Fibroblast of lung (primary cell): ENCODE data around the gene WIZ. TPM values are rescaled to one million over a fixed set of nuclear protein-coding genes. Genes with fewer than 3 reads are reported as not detected.

Source experiments
- DNase-seq, 2 donors: peaks; one replicate each; pipeline versions ENCODE4 v3.0.0 to v3.0.0-alpha.2; 2010; ENCODE audit warnings: low read depth in 2 of 2
- H2AFZ ChIP-seq: 2 replicates; pipeline ENCODE4 v1.5.1; 2012; ENCODE audit warnings: low read length, control low read depth, inconsistent platforms
- H3K27ac ChIP-seq: 2 replicates; pipeline ENCODE4 v1.5.1; 2011; ENCODE audit warnings: low read length, control low read depth; ENCODE audit not compliant: insufficient read depth
- H3K27me3 ChIP-seq: 2 replicates; pipeline ENCODE4 v1.5.1; 2011; ENCODE audit warnings: mild to moderate bottlenecking, low read length; ENCODE audit not compliant: control insufficient read depth, insufficient read depth
- H3K36me3 ChIP-seq: 2 replicates; pipeline ENCODE4 v1.5.1; 2011; ENCODE audit warnings: low read length; ENCODE audit not compliant: control insufficient read depth, insufficient read depth
- H3K4me1 ChIP-seq: 2 replicates; pipeline ENCODE4 v1.5.1; 2011; ENCODE audit warnings: low read length; ENCODE audit not compliant: control insufficient read depth, insufficient read depth; ENCODE audit errors: extremely low read depth
- H3K4me2 ChIP-seq: 2 replicates; pipeline ENCODE4 v1.5.1; 2011; ENCODE audit warnings: low read length, control low read depth; ENCODE audit not compliant: insufficient read depth; ENCODE audit errors: extremely low read depth
- H3K4me3 ChIP-seq, 4 experiments: fragments of 200-600 bp in 1 of 4; sonication (generic) in 1 of 4; replicated peaks in 1 of 4; 2 replicates each; pipeline ENCODE4 v1.5.1; 2011 to 2016; ENCODE audit warnings: low read length in 4 of 4, low read depth in 3 of 4, mild to moderate bottlenecking in 3 of 4, control low read depth in 2 of 4, inconsistent platforms in 1 of 4, mixed read lengths in 1 of 4; ENCODE audit not compliant: insufficient read depth in 1 of 4; ENCODE audit errors: control extremely low read depth in 1 of 4
- H3K79me2 ChIP-seq: 2 replicates; pipeline ENCODE4 v1.5.1; 2012; ENCODE audit warnings: mild to moderate bottlenecking, low read length, inconsistent platforms; ENCODE audit not compliant: control insufficient read depth, insufficient read depth
- H3K9ac ChIP-seq: 2 replicates; pipeline ENCODE4 v1.5.1; 2011; ENCODE audit warnings: mild to moderate bottlenecking, low read length, control low read depth; ENCODE audit not compliant: insufficient read depth
- H3K9me3 ChIP-seq: 2 replicates; pipeline ENCODE4 v1.5.1; 2012; ENCODE audit warnings: low read depth, low read length; ENCODE audit not compliant: control insufficient read depth, insufficient read depth
- H4K20me1 ChIP-seq: 2 replicates; pipeline ENCODE4 v1.5.1; 2011; ENCODE audit warnings: low read length; ENCODE audit not compliant: control insufficient read depth, insufficient read depth; ENCODE audit errors: extremely low read depth
- EZH2 ChIP-seq: IDR thresholded peaks from 2 replicates; pipeline ENCODE4 v1.5.1; 2012; ENCODE audit warnings: low read length, control low read depth, mild to moderate bottlenecking; ENCODE audit errors: missing control alignments
- polyA plus RNA-seq, 2 donors: library from polyadenylated mRNA; depleted of rRNA in 1 of 2; stranded (reverse) in 1 of 2; unstranded in 1 of 2; fragments of >200 nt; gene quantifications; 2 replicates each; pipeline ENCODE4 v1.2.1, GENCODE V29; 2011 to 2012; ENCODE audit warnings: missing spikeins in 1 of 2
- total RNA-seq: library from RNA; depleted of rRNA; stranded (reverse); fragments of >200 nt; gene quantifications from 2 replicates; pipeline ENCODE4 v1.2.1, GENCODE V29; 2014
- TF ChIP-seq, protein P1 (sequence below), 2 donors: IDR thresholded peaks in 1 of 2; conservative IDR thresholded peaks in 1 of 2; 1 replicate in 1 of 2; 2 replicates in 1 of 2; pipeline ENCODE4 v1.5.1; 2011 to 2012; ENCODE audit warnings: low read length in 2 of 2, control low read depth in 1 of 2, inconsistent platforms in 1 of 2, low read depth in 1 of 2, mild to moderate bottlenecking in 1 of 2

WIZ gene
- total and polyA plus RNA-seq, 2 donors (not counting 1 experiment from before 2014, with no cell fraction given) = 7.5 to 9.7 TPM

DNA sequence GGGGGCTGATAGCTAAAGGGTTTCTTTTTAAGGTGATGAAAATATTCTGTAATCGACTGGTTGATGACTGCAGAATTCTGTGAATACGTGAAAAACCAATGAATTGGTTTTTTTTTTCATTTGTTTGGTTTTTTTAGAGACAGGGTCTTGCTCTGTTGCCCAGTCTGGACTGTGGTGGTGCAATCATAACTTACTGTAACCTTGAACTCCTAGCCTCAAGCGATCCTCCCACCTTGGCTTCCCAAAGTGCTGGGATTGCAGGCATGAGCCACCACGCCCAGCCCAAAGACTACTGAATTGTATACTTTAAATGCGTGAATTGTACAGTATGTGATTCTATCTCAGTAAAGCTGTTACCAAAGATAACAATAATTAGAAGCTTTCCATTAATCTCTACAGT is 55.3 kb downstream of the WIZ start:
- Histone ChIP-seq H3K4me1 (no peaks in the 10 kb centered on the region), H2AFZ (no peak overlapping the region), H3K27ac (no peak overlapping the region), H3K9ac (no peak overlapping the region), H3K27me3 (no peaks in the 10 kb centered on the region), H3K4me2 (no peak overlapping the region), H3K9me3 (no peaks in the 10 kb centered on the region), H3K36me3 (peaks cover 32% of the 10 kb centered on the region), H3K79me2 (peaks cover 10% of the 10 kb centered on the region), H4K20me1 (no peaks in the 10 kb centered on the region), H3K4me3 (no peak overlapping the region)
- TF ChIP-seq, protein P1, sequence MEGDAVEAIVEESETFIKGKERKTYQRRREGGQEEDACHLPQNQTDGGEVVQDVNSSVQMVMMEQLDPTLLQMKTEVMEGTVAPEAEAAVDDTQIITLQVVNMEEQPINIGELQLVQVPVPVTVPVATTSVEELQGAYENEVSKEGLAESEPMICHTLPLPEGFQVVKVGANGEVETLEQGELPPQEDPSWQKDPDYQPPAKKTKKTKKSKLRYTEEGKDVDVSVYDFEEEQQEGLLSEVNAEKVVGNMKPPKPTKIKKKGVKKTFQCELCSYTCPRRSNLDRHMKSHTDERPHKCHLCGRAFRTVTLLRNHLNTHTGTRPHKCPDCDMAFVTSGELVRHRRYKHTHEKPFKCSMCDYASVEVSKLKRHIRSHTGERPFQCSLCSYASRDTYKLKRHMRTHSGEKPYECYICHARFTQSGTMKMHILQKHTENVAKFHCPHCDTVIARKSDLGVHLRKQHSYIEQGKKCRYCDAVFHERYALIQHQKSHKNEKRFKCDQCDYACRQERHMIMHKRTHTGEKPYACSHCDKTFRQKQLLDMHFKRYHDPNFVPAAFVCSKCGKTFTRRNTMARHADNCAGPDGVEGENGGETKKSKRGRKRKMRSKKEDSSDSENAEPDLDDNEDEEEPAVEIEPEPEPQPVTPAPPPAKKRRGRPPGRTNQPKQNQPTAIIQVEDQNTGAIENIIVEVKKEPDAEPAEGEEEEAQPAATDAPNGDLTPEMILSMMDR (conservative IDR thresholded peaks at IDR 0.05 in 1 of 2, IDR thresholded peaks at IDR 0.05 in 1 of 2; ENCODE audit: low read depth in 1 of 2, low read length in 2 of 2) = no peak
- TF ChIP-seq EZH2 = no peak
- DNase-seq = no peak

DNA sequence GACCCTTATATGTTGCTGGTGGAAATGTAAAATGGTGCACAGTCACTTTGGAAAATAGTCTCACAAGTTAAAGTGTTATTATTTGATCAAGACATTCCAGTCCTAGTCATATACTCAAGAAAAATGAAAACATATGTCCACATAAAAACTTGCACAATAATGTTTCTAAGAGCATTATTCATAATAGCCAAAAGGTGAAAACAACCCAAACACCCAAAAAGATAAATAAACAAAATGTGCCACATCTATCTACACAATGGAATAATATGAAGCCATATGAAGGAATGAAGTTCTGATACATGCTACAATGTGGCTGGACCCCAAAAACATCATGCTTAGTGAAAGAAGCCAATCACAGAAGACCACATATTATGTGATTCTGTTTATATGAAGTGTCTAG is 55.8 kb downstream of the WIZ start:
- no peak overlapping the region for H3K27ac ChIP-seq

DNA sequence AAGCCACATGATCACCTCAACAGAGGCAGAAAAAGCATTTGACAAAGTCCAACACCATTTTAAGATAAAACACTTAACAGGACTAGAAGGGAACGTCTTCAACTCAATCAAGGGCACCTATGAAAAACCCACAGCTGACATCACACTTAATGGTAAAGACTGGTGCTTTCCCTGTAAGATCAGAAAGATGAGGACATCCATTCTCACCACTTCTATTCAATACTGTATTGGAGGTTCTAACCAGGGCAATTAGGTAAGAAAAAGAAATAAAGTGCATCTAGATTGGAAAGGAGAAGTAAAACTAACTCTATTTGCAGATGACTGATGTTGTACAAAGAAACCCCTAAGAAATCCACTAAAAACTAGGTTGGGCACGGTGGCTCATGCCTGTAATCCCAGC is 58.9 kb downstream of the WIZ start:
- H3K4me1 ChIP-seq = no peaks in the 10 kb centered on the region
- no peak overlapping the region for H3K4me3 ChIP-seq
- H4K20me1 ChIP-seq = no peaks in the 10 kb centered on the region
- DNase-seq = no peak
- no peaks in the 10 kb centered on the region for H3K9me3 ChIP-seq
- no peak overlapping the region for H3K4me2 ChIP-seq
- no peak overlapping the region for H3K27ac ChIP-seq
- H2AFZ ChIP-seq = no peak overlapping the region
- TF ChIP-seq, protein P1 (conservative IDR thresholded peaks at IDR 0.05 in 1 of 2, IDR thresholded peaks at IDR 0.05 in 1 of 2; ENCODE audit: low read depth in 1 of 2, low read length in 2 of 2) = no peak
- TF ChIP-seq EZH2 = no peak
- H3K27me3 ChIP-seq = no peaks in the 10 kb centered on the region
- H3K79me2 ChIP-seq = peaks cover 15% of the 10 kb centered on the region
- H3K36me3 ChIP-seq = peaks cover 5% of the 10 kb centered on the region
- no peak overlapping the region for H3K9ac ChIP-seq

More for the DNA sequence above, 55.8 kb downstream of the WIZ start:
- no peaks in the 10 kb centered on the region for H3K9me3 ChIP-seq
- H2AFZ ChIP-seq = no peak overlapping the region
- H3K36me3 ChIP-seq = peaks cover 28% of the 10 kb centered on the region
- no peak overlapping the region for H3K4me2 ChIP-seq
- H3K9ac ChIP-seq = no peak overlapping the region
- H3K27me3 ChIP-seq = no peaks in the 10 kb centered on the region
- TF ChIP-seq, protein P1 (conservative IDR thresholded peaks at IDR 0.05 in 1 of 2, IDR thresholded peaks at IDR 0.05 in 1 of 2; ENCODE audit: low read depth in 1 of 2, low read length in 2 of 2) = no peak
- TF ChIP-seq EZH2 = no peak
- no peaks in the 10 kb centered on the region for H3K4me1 ChIP-seq
- peak in 1 of 2 donors; percentile 39 for DNase-seq
- peaks cover 10% of the 10 kb centered on the region for H3K79me2 ChIP-seq
- no peak overlapping the region for H3K4me3 ChIP-seq
- H4K20me1 ChIP-seq = no peaks in the 10 kb centered on the region
